CD4-positive, alpha-beta T cell treated with Interleukin-15 for 1 hour (primary cell): Measurements from ENCODE around the gene SLC37A1.

Experiments
- DNase-seq: peaks from one replicate; pipeline ENCODE4 v3.0.0-alpha.2; 2020

The SLC37A1 gene

DNA sequence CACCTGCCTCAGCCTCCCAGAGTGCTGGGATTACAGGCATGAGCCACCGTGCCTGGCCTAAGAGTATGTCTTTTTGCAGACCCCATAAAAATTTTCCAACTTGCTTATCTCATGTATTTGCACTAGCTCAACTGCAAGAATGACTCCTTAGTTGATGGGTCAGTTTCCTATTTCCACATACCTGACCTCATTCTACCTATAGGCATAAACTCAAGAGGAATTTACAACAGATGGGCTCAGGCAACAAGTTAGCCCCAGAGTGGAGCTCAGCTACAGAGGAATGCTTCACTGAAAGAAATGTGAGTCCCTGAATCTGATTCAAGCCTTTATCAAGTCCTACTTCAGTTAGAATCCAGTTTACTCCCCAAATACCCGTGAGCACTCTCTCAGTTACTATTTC is 5.3 kb upstream of the SLC37A1 start:
- no peak for DNase-seq

DNA sequence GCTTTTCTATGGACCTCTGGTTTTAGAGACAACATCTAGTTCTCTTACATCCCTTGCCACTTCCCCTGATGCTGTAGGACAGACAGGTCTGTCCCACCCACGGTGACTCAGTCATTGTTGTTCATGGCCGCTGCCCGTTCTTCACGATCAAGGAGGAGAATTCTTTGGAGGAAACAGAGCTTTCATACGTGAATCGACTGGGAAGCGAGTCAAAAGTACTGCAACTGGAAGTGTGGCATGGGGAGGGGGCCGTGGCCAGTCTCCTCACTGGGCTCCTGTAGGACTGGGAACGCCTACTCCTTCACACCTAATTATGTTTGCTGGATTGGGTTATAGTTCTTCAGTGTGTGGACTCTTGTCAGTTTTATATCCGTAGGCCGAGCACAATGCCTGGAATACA is 4.4 kb upstream of the SLC37A1 start:
- no peak for DNase-seq

DNA sequence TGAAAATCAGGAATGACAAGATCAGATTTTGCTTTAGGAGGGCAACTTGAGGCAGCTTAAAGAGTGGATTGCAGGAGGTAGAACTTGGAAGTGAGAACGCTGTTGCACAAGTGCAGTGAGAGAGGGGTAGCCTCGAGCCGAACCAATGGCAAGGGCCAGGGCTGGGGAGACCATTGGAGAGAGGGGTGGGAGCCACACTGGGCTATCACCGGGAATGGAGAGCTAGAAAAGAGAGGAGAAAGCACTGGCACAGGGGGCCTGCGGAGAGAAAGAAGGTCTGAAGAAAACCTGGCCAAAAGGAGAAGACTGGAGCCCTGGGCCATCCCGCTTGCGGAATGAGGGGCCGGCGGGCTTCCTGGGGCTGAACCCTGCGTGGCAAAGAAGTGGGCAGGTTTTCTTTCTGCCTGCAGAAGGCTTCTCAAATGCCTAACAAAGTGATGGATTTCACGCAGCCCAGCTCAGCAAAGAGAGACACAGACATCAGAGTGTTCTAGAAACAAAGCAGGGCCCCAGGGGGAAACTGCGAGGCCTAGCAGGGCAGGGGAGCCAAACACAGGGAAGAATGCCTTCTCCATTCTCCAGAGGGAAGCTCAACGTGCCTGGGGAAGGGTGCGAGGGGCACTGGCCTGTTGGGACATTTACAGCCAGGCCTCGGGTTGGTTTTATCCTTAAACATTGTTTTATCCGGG is 1.2 kb upstream of the SLC37A1 start:
- no peak for DNase-seq

DNA sequence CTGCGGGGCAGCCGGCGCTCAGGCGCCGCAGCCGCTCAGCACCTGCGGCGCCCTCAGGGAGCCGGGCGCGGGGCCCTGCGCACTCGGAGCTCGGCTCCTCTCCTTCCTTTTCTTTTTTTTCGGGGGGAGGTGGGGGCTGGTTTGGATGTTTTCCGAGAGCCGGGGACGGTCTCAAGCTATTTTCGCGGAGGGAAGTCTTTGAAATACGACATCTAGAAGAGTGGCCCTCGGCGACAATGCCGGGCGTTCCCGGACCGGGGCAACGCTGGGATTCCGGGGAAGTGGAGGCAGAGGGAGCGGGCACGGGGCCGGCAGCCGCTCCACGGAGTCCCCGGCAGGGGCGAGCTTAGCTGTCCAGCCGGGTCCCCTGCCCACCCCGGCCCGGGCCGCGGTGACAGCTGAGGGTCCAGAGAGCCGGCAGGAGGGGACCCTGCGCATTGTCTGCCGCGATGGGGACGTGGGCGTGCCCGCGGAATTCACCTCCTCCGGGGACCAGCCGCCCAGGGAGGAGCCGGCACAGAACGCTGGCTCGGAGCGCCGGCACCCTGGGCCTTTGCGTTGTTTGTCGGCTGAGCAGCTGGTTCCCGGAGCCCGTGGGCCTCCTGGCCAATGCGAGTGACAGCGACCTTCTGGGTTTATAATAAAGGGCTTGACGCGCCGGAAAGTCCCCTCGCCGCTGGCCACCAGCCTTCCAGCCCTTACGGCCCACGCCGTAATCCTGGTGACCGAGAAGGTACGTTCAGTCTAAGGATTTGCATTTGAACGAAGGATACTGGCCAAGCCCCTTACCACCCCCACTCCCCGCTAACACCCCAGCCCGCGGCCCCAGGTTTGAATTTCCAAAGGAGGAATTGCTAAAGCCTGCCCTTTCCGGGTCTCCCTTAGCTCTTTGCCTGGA is 582 bp downstream of the SLC37A1 start:
- peak; percentile 69 for DNase-seq

DNA sequence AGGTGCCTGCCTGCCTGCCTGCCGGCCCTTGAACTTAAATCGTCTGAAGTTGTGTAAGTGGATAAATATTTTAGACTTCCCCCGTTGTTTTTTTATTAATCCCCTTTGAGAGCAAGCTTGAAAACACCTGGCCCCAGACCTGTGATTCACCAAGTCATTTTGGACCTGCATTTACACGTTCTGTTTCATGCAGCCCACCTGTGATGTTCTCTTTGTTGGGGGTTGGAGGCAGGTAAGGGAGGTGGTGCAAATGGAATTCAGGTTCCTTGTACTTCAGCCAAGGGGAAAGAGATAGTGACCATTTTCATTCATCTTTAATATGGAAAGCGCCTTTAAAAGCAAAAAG is 1.2 kb downstream of the SLC37A1 start:
- no peak for DNase-seq

DNA sequence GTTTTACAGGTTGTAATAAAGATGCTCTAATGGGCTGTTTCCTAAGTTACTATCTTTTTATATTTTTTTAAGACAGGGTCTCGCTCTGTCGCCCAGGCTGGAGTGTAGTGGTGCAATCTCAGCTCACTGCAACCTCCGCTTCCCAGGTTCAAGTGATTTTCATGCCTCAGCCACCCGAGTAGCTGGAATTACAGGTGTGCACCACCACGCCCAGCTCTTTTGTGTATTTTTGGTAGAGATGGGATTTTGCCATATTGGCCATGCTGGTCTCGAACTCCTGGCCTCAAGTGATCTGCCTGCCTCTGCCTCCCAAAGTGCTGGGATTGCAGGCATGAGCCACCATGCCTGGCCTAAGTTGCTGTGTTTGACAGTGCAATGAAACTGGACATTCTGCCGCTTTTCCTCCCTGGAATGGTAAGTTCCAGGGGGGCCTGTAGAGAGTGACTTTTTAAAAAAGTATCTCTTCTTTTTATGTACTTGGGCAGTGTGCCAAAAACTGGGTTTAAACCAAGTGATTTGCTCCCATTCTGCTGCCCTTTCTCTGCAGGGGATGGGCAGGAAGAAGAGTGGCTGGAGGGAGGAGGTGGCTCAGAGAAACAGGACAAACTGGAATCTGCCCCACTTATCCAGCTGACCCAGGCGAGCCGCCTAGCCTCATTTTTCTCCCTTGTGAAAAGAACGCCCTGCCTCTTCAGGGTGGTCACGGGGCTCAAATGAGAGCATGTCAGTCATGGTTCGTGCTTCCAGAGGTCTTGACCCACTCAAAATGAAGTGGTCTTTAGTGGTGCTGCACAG is 2.3 kb downstream of the SLC37A1 start:
- DNase-seq = no peak

DNA sequence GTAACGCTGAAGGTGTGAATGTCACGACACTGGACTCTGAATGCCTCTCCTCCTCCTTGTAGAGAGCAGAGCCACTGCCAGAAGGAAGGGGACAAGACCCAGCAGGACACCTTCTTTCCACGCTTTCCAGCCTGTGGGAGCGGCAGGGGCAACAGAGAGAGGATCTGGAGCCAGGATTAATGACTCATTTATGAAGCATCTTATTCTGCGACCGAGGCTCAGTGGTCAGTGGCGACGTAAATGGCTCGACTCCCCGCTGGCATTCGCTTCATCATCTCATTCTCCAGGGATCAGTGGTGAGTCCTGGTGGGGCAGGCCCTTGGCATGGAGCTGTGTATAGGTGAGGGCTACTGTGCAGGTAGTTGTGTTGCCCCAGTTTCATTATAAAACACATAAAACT is 4.6 kb downstream of the SLC37A1 start:
- DNase-seq = no peak

DNA sequence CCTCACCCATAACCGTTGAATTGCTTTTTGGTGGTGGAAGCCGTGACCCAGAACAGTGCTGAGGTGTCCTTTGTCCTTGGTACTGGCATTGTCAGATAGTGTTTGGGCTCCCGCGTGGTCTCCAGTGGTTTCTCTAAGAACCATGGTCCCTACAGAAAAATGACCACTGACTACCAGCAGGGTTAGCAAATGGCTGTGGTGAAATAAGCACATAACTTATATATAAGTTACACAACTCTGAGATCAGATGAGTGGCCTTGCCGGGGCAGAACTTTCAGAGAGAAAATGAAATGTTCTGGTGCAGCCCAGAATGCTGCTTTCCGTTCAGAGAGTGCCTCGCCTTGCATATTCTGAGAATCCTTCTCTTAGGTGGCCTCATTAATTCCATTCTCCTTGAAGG is 5.0 kb downstream of the SLC37A1 start:
- DNase-seq = no peak

DNA sequence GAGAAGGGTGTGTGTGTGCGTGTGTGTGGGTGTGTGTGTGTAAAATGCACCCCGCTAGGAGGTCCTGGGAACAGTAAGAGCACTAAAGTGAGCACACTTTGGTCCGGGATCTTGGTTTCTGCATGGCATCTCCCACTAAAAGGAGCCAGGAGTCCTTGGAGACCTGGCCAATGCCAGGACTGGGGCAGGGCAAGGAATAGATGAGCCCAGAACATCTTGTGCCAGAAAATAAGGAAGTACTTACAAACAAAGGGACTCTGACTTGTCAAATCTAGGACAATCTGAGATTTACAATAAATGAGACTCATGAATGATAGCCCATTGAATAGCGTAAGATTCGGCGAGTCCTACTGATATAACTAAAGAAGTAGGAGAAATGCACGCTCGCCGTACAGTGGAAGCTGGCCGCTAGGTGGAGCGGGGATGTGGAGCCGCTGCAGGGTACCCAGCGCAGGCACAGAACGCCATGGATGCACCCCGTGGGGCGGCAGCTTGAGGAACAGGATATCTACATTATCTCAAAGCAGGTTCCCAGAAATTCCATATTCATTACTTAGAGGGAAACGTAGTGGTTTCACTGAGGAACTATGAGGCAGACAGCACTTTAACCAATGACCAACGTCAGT is 7.1 kb downstream of the SLC37A1 start:
- DNase-seq = no peak

DNA sequence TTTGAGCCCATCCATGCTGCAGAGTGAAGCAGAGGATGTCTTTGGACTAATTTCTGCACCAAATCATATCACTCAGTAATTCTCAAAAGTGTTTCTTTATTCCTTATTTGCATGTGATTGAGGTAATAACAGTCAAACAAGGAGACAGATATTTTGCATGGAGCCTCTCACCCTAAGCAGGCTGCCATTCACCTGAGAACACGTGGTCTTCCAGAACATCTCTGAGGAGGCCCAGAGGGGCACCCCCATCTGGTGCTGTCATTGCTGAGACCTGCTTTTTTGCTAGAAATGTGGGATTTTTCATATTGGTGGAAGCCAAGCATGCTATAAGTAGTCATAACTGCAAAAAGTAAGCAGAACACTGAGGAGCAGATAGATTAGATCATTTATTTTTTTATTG is 7.7 kb downstream of the SLC37A1 start:
- no peak for DNase-seq

DNA sequence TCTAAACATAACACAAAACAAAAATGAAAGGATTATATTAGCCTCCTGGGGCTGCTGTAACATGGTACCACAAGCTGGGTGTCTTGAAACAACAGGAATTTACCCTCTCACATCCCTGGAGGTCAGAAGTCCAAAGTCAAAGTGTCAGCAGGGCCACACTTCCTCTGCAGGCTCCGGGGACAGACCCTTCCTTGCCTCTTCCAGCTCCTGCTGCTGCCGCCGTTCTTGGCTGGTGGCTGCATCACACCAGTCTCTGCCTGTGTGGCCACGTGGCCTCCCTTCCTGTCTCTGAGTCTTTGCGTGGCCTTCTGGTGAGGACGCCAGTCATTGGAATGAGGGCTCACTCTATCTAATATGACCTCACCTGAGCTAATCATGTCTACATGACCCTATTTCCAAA is 8.2 kb downstream of the SLC37A1 start:
- DNase-seq = no peak

DNA sequence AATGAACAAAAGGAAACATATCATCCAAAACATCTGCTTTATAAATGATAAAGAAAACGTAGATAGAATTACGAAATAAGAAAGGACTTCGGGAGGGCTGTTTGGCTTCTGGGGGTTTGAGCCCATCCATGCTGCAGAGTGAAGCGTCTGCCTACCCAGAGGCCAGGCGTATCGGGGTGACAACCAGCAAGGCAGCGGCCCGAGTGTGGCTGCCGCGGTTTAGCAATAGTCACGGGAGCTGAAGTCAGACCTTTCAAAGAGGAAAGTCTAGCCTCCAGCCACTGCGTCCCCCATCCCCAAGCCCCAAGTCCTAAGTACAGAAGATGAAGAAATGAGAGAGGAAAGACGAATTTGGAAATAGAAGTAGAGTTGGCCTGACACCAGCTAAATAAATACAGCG is 8.6 kb downstream of the SLC37A1 start:
- no peak for DNase-seq

DNA sequence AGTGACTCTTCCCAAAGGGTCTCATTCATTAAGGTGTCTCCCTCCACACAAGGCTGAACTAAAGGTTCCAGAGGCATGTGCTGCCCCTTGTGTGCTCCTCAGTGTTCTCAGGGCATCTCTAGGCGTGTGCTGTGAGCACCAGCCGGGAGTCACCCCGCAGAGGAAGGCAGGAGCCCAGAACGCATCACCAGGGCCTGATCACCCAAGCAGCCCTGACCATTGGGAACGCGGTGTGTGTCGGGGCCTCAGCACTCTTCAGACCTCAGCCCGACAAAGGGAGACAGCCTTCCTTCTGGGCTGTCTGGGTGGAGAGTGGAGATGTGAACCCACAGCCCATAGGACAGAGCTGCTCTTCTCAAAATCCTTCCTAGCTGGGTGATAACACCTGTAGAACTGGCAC is 9.1 kb downstream of the SLC37A1 start:
- DNase-seq = no peak

DNA sequence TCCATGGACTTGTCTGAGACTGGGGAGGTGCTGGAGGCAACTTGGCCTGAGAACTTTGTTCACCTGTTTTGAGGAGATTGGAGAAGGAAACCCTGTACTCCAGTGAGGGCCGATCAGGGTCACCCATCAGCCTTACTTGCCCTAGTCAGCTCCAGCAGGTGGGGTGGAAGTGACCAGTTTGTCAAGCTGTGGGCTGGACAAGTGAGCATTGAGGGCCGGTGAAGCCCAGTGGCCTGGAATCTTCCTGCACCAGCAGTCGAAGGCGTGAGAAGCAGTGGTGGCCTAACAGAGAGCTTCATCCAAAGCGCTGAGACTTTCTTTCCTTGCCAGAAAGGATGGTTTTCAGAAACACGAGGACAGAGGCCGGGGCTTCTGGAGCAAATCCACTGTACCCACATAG is 9.6 kb downstream of the SLC37A1 start:
- DNase-seq = no peak

DNA sequence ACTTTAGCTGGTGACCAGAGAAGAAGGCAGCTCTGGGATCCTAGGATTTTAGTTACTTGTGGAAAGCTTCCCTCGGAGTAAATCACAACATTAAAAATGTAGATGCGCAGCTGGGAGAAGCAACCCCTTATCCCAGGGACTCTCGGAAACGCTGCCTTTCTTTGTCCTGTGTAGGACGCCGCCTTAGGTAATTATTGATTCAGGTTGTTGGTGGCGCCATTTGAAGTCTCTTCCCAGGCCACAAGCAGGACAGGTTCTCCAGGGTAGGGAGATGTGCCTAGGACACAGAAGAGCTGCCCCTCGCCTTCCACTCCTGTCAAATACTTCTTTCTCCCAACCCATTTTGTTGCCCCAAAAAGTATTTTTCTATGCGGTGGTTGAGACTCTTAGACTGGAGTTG is 10.3 kb downstream of the SLC37A1 start:
- no peak for DNase-seq

DNA sequence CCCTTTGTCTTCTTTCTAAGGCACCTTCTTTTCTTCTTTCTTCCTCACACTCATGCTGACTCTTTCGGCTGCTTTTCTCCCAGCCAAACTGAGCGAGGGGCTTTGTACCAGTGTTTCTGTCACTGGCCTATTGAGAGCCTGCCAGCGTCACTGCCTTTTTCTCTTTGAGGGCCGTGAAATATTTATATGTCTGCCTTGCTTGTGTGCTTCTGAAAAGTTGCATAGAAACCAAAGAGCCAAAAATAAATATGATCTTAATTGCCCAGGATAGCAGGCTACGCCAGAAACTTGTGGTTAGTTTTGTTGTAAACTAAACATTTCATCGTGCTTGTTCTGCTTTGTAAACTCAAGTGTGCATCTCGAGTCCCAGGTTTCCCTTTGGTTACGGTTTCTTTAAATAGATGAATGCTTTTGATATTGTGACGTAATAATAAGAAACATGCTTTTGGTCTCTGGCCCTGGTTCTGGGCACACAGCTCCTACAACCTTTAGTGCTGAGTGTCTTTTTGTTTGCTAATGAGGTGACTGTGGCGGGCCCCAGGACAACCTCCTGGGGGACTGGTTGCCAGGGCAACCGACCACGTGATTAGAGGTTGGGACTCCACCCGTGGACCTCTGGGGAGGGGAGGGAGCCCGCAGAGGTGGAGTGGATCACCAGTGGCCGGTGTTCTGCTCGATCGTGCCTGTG is 10.8 kb downstream of the SLC37A1 start:
- DNase-seq = peak; percentile 92

DNA sequence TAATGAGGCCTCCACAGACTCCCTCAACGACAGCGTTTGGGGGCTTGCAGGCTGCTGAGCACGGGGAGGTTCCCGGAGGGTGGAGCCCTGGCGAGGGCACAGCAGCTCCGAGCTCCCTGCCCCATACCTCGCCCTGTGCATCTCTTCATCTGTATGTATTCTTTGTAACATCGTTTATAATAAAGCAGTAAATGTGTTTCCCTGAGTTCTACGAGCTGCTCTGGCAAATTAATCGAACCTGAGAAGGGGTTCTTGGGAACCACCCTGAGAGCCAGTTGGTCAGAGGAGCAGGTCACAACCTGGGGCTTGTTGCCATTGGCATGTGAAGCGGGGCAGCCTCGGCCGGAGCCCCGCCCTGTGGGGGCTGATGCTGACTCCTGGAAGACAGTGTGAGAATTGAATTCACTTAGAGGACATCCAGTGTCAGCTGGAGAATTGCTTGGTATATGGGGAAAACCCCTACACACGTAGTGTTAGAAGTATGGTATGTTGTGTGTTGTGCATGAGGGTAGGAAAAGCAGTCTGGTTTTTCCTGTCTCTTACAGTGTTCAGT is 11.5 kb downstream of the SLC37A1 start:
- no peak for DNase-seq

DNA sequence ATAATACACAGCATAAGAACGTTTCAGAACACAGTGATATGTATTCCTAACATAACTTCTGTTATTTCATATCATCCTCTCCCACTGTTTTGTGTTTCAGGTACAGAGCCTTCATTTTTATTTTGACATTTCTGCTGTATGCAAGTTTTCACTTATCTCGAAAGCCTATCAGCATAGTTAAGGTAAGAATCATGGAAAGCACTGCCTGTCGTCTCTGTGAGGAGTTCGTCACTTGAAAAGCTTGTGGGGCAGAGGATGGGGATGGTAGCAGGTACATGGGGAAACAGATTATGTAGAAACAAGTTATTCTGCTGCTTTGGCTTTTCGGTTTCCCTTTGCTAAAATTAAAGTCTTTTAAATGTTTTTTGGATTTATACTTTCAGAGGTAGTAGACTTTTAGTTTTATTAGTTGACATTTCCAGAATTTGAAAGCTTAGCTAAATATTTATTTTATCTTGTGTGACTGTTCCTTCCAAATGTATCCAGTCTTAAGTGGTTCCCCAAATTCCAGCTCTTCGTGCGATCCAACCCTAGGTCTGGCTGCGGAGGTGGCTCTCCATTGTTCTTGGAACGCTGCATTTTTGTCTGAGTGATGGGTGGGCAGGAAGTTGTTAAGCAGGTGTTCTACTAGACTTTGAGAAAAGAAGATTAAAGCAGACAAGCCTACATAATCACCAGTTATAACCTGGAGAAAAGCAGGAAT is 12.2 kb downstream of the SLC37A1 start:
- DNase-seq = no peak

DNA sequence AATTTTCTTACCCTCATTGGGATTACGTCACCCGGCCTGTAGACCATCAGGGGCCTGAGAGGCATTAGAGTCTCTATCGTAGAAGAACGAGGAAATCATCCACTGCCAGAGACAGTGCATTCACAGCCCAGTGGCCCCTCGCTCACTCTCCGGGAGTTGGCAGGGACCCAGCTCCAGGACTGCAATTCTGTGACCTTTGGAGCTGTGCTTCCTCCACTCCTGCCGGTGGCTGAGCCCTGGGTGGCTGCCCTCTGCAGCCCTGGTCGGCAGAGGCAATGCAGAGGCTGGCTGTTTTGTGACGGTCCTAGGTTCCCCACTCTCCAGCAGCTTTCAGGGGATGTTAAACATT is 12.7 kb downstream of the SLC37A1 start:
- DNase-seq = no peak

DNA sequence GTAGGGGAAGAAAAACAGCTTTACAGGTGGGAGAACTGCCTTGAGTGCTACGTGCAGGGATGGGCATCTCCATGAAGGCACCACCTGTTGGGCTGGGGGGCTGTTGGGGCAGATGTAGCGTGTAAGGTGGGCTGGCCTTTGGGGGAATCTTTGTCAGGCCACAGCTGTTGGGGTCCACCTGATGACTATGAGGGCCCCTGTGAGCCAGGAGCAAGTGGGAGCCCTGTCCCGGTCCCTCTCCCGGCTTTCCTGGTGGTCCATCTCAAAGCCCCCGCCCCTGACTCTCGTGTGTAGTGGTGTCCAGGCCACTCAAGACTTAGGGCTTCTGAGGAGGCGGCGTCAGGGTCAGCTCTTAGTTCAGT is 13.5 kb downstream of the SLC37A1 start:
- no peak for DNase-seq

DNA sequence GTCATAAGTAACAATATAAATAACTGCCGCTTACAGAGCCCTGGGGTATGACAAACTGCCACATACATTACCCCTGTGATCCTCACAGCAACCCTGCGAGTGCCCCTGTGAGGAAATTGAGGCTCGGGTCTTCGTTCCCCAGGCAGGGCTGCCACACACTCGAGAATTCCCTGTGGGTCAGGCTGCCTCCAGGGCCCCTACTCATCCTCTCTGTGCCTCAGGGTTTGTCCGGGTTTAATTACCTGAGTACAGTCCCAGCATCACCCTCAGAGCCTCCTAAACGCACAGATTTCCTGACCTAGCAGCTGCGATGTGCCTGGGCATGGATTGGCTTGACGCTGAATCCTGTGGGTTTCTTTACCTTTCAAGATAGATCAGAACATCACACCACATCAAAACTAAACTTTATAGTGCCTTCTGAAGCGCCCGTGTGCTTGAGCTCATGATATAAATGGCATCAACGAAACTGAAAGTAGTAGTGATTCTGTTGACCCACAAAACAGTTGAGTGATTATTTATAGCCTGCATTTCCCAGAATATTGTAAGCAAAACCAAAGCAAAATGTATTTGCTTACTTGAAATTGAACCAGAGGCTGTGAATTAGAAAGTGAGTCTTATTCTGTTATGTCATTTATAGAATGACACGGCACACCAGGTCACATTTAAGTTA is 14.0 kb downstream of the SLC37A1 start:
- DNase-seq = peak; percentile 60
